HuH-7.5 (cell line): ENCODE measurements around the gene DNAAF2.
"Not testable (repeated sequence)": the region's sequence is repeated elsewhere in the genome, so short reads cannot be mapped to it uniquely, and the experiment has no call there.

Experiments used
- DNase-seq: peaks from one replicate; pipeline ENCODE4 v3.0.0; 2011; ENCODE audit warnings: low spot score

Gene DNAAF2

GRCh38 chr14:49584981-49585640 lies 49.9 kb downstream of the DNAAF2 start:
- not testable (repeated sequence) for DNase-seq

GRCh38 chr14:49584058-49584457 lies 51.0 kb downstream of the DNAAF2 start:
- no peak for DNase-seq

- no peak for DNase-seq
These were observed 51.4 kb downstream of the DNAAF2 start for GRCh38 chr14:49583629-49584028.

- DNase-seq = no peak
These were observed 52.7 kb downstream of the DNAAF2 start for GRCh38 chr14:49582113-49582977.

- no peak for DNase-seq
These were observed 53.6 kb downstream of the DNAAF2 start for GRCh38 chr14:49581209-49582112.

- no peak for DNase-seq
These were observed 55.2 kb downstream of the DNAAF2 start for GRCh38 chr14:49579841-49580240.

GRCh38 chr14:49578141-49578540 lies 56.9 kb downstream of the DNAAF2 start:
- DNase-seq = no peak
